HG03060 (cell line): ENCODE results near the gene PDE1A.

ENCODE experiments used
- ATAC-seq: cut with Tn5 transposase; IDR thresholded peaks from one replicate; pipeline ENCODE4 v1.9.1; 2021; ENCODE audit warnings: low read depth, moderate number of reproducible peaks; ENCODE audit not compliant: unreplicated experiment

Gene PDE1A

DNA sequence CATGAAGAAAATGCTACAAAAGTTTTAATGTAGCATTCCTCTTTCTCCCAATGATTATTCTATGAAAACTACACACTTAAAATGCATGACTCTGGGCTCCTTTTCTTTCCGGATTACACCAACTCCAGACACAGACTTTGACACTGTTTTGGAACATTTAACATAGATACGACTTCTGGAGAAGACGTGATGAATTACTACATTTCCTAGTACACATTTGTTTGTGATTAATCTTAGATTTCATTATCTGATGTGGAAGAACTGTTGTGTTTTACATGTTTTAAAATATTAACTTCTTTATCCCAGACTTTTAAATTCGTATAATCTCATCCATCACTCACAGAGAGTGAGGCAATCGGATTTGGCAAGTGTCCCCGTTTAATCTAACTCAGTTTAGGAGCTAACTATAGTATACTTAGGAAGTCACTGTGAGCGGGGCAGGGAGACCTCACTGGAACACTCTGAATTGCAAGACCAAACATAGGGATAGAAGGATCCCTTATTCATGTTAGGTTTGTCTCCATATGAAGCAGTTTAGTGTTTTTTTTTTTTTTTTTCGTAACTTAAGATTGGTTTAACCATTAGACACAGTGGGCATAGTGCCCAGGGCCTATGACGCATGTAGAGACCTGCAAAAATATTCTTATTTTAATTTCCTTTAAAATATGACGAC is 66.7 kb downstream of the PDE1A start:
- no peak for ATAC-seq

DNA sequence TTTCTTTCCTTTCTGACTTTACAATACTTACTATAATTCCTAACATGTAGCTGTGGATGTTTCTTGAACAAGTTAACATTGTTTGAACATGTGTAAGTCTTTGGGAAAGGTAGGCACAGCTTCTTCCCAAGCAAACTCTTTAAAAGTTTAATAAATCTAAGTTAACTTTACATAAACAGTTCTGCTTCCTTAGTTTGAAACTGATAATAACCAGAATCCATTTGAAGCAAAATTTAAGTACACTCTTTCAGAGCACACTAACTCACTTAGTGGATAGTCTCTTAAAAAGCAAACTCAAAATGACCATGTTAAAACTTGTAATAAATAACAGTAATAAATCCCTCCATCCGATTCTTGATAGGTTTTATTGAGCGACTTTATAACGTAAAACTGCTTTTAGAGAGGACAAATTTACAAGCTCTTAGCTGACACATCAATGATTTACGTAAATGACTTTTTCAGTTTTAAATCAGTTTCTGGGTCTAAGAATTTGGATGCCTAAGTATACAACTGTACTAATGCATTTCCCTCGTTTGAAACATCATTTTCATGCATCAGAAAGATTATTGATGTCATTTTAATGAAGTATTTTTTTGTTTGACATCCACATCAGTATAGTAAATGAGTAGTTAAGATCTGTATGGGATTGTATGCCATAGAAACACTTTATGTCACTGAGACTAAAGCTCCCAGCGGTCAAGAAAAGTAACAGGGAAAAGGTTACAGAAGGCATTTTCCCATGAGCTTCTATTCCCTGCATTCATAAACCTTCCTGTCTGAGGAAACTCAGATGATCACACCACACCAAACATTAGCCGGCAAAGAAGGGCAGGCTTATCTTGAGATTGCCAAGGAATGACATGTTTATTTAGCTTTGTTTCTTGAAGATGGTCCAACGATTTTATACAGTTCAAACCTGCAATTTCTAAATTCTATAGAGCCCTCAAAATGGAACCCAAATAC is 67.5 kb downstream of the PDE1A start:
- no peak for ATAC-seq

DNA sequence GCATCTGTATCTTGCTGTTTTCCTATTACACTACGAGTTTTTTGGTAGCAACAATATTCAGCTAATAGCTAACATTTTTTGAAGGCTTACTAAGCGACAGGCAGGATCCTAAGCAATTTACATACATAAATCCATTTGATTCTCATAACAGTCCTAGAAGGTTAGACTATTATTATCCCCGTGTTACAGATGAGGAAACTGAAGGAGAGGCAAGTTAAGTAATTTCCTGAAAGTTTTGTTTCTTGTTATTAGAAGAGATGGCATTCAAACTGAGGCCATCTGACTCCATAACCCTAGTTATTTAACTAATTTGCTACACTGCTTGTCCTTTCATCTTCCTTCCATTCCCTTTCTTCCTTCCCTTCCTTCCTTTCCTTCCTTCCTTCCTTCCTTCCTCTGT is 68.2 kb downstream of the PDE1A start:
- no peak for ATAC-seq

DNA sequence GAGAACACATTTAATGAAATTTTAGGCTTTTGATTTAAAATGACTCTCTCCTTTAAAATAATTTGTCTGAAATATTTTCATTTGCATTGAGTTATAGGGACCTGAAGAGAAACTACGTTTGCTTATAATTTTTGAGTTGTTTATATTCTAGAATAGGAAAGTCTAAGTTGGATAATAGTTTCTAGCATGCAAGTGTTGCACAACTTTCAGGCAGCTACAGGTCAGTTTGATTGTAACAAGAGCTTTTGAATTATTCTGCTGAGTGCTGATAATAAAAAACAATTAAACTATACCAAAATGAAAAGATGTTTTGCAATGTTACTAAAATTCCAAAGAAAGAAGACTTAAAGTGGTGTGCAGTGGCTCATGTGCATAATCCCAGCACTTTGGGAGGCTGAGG is 71.0 kb downstream of the PDE1A start:
- no peak for ATAC-seq

DNA sequence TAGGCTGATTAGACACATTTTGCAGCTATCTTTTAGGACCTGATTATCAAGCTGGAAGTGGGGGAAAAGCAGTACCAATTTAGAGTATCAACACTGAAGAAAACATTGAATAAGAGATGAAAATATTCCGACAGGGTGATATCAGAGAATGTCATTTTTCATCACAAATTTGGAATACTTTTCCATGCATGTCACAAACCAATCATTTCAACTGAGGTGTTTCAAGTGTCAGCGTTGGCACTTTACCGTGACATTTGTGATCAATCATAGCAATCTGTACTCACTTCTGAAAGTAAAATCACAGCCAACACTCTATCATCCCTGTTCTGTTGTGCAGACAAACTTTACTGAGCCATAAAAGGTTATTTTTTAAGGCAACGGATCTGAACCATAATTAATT is 75.4 kb downstream of the PDE1A start:
- ATAC-seq, result no peak

DNA sequence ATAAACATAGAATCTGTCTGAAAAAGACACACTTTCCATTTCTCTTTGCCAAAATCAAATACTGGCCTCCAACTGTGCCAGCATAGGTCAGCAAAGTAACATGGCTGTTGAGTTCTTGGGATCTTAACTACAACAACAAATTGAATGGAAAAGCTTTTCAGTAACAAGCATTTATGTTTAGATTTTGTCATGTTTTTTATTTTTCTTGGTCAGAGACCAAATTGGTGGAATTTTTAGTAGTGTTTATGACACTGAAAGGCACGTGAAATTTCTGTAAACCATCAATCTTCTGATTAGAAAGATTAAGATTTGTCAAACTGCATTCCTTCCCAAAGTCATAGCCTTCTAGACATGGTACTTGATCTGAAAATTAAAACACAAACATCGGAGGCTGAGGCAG is 77.6 kb downstream of the PDE1A start:
- no peak for ATAC-seq

DNA sequence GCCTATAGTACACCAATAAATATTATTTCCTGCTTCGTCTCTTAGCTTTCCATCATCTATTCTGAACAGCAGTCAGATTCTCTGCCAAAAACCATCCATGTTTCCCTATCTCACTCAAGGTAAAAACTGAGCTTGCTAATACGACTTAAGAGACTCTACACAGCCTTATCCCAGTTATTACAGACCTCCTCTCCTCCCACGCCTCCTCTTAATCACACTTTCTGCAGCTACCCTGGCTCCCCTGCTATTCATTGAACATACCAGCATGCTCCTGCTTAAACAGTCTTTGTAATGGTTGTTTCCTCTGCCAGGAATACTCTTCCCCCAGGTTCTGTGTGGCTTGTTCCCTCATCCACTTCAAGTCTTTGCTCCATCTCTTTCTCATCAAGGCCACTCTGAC is 81.5 kb downstream of the PDE1A start:
- no peak for ATAC-seq

DNA sequence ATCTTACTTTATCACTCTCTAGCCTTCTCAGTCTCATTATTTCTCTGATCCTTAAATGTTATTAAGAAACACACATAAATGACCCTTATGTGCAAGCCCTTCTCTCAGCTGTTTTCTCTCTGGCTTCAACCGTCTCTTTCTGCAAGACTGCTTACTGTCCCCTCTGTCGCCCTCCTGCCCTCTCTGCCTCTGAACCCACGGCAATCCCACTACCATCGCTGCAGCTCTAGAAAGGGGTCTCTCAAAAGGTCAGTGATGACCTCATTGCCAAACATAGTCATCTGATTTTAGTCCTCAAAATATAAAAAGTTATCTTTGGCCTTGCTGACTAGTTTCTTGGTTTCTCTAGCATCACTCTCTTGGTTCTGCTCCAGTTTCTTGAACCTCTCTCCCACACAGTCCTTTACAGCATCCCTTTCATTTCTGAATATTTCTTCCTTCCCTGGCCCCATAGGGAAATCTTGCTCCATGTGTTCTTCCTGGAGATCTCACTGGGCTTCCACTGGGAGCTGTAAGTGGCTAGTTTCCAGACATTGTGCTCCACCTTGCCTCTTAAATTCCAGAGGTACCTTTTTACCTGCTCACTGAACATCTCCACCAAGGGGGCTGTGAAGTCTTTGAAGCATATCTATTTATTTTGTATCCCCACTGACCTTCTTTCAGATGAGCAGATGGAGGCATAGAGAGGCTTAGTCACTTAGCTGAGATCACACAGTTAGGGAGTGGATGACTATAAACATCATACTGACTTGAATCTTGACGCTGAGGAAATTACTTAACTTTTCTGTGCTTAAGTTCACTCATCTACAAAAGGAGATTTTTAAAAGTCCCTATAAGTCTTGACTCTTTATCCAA is 96.2 kb downstream of the PDE1A start:
- no peak for ATAC-seq

DNA sequence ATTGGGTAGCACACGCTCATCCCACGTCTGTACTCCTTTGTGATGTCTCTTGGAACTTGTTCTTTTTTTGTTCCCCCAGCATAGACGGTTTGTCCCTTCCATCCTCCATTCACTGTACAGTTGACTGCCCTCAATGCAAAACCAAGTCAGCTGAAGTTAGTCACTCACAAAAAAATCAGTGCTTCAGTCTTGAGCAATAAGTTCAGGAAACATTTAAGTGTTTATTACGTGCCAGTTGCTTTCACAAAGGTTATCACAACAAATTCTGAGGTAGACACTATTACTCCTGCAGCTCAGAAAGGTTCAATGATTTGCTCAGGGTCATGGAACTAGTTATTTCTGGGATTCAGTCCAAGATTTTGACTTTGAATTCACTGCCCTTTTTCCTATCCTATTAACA is 102.2 kb downstream of the PDE1A start:
- no peak for ATAC-seq

DNA sequence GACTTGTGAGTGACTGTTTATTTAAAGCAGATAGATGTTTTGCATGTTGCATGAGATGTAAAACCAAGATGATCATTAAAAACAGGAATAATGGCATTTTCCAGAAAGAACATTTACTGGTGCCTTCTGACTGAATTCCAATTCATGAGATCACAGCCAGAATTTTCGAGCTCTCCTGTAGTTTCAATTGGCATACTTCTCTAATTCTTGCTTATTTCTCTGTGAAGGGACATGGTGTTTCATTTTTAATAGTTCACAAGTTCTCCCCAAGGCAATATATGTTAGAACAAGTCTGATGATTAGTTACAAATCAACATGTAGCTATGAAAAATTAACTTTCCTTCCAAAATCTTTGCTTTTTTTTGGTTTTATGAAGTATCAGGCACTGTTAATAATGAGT is 105.7 kb downstream of the PDE1A start:
- no peak for ATAC-seq

DNA sequence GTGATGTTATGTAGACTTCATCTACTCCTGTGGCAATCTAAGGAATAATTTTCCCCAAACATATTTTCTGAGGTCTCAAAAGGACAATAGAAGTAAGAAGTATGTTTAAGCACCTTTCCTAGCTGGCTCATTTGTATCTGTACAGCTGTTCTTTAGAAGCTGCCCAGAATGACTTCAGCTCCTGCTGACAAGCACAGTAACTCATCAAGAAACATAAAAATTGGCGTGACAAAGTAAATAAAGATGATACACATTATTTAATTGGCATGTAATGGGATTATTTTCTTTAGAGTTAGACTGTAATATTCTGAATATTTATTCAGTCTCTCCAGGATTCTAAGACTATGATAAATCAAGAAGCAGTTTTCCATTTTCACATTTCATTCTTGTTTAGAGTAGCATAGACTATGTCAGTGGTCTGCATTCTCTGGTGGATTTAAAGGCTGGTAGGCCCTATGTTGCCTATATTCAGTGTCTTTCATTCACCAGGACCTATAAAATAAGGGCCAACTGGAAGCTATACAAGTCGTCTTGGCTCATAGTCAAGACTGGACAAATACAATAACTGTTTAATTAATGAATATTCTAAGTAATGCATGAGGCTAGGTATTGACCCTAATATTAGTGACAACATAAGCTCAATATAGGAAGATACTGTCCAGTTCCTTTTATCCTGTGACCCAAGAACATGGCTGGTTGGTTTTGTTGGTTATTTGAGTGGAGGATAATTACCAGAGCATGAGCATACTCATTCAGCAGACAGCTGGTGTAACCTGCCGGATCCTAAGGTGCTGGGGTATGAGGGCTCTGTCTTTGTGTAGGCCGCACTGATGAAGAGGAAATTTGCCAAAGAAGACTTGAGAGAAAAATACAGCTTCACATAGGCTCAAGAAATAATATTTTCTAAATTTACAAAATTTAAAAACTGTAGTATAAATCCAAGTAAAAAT is 107.0 kb downstream of the PDE1A start:
- no peak for ATAC-seq

DNA sequence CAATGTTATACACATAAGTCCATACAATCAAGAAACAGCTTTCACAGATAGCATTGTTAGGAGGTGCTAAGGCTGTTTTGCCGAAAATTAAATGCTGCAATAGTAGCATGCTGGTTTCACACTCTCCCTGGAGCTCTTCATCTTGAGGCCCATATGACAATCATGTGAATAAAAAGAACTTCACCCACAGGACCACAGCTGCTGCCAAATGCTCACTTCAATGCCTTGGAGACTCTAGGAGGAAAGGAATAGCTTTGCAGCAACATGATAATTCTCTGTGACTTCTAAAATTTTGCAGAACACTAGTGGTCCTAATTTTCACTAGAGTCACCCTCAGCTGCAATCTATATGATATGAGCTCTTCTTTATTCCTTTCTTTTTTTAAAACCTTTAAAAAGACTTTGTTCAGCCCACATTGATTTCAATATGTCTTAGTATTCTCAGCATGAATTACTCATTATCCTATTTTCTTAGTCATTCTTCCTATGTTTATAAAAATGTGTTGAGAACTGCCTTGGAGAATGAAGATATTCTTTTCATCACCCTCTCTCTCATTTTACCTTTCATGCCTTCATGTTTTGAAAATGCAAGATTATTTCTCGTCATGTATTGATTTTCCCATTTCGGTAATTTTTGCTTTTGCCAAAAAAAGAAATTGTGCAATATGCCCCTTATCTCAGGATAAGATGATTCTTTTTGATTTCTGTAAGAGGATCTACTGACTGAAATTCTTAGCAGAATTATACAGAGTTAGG is 108.2 kb downstream of the PDE1A start:
- no peak for ATAC-seq

DNA sequence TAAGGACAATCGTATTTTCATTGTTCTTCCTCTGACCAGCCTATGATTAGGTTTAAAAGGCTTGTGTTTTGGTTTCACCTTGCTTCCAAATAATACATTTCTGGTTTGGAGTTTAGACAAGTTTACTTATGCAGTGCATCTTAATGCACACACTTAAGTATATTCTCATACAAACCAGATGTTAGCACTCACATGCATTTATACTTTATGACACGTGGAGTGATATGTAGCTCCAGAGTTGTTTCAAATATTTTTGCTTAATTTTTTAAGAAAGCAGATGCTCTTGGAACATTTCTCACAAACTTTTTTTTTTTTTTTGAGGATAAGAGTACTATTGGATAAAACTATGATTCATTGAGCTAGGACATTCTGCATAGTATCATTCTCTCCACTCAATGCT is 109.9 kb downstream of the PDE1A start:
- ATAC-seq, result no peak

DNA sequence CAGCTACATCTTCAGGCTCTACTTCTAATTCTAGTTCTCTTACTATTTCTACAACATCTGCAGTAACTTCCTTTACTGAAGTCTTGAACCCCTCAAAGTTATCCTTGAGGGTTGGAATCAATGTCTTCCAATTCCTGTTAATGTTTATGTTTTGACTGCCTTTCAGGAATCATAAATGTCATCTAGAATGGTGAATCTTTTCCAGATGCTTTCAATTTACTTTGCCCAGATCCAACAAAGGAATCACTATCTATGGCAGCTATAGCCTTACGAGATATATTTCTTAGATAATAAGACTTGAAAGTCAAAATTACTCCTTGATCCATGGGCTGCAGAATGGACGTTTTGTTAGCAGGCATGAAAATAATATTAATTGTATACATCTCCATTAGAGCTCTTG is 123.9 kb downstream of the PDE1A start:
- ATAC-seq, result no peak

DNA sequence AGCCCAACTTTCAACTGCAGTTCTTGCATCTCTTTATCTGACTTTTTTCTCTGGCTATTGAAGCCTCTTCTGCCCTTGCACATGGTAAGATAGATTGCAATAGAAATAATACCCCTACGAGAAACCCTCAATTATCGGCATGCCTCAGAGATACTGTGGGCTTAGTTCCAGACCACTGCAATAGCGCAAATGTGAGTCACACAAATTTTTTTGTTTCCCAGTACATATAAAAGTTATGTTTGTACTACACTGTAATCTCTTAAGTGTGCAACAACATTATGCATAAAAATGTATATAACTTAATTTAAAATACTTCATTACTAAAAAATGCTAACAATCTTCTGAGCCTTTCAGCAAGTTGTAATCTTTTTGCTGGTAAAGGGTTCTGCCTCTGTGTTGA is 124.7 kb downstream of the PDE1A start:
- no peak for ATAC-seq

DNA sequence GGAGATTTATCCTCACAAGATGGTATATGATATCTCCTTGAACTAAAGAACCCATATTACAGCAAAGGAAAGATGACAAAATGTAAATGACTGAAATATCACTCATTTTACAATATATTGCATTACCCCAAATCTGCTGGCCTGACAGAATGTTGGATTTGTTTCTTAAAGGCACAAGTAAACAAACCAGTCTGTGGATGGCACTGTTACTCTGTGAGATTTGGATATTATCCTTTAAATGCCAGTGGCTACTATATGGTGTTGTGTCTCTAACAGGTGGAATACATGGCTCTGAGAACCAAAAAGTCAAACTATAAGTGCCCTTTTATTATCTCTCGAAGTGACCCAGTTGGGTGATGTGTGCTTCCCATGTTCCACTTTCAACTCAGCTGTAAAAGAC is 125.7 kb downstream of the PDE1A start:
- ATAC-seq, result no peak

DNA sequence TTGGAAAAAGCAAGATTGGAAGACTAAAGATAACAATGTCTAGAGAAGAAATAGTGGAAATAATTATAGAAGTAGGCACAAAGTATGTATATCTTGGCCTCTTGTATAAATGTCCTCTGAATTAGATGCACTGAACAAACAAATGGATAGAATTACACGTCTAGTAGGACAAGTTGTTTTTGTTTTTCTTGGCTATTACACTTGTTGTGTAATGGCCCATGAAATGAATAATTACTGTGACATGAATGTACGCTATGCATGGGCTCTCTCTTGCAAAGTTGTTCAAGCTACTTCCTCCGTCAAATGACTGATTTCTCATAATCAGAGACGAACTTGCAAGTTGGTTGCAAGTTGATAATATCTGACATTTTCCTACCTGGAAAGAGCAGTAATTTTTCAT is 126.2 kb downstream of the PDE1A start:
- ATAC-seq, result no peak

DNA sequence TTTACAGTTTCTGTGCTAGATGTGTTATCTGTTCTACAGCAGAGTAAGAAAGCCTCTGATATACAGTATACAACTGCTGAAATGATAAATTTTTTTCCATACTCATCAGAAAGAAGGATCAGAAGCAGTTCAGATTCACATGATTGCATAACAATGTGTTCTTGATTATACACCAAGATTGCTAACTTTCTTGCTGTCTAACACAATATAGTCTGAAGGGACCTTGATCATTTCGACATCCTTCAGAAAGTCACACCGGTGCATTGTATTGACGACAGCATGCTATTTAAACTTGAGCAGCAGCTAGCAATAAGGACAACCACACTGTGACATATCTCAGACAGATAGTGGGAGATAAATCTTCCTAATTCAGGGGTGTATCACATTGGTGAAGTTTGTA is 127.2 kb downstream of the PDE1A start:
- no peak for ATAC-seq

DNA sequence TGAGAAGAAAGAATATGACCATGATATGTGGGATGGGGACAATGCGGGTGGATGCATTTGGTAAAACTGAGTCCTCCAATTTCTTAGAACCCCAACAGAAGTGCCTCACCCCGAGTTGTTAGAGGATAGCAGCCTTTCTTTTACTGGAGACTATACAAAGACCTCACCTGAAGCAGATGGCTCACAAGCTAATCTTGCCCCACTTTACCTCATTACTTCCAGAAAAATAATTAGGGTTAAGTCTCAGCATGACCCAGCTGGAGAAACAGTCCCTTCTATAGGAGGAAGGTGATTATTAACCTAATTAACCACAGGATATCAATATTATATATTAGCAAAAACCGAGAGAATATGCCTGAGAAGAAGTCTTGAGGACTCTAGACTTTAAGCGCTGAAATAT is 128.4 kb downstream of the PDE1A start:
- no peak for ATAC-seq
